ENCODE data around the gene PSMD14.
A peak's percentile ranks its signal among the peaks of the same experiment; 100 is the strongest.

The PSMD14 gene

DNA sequence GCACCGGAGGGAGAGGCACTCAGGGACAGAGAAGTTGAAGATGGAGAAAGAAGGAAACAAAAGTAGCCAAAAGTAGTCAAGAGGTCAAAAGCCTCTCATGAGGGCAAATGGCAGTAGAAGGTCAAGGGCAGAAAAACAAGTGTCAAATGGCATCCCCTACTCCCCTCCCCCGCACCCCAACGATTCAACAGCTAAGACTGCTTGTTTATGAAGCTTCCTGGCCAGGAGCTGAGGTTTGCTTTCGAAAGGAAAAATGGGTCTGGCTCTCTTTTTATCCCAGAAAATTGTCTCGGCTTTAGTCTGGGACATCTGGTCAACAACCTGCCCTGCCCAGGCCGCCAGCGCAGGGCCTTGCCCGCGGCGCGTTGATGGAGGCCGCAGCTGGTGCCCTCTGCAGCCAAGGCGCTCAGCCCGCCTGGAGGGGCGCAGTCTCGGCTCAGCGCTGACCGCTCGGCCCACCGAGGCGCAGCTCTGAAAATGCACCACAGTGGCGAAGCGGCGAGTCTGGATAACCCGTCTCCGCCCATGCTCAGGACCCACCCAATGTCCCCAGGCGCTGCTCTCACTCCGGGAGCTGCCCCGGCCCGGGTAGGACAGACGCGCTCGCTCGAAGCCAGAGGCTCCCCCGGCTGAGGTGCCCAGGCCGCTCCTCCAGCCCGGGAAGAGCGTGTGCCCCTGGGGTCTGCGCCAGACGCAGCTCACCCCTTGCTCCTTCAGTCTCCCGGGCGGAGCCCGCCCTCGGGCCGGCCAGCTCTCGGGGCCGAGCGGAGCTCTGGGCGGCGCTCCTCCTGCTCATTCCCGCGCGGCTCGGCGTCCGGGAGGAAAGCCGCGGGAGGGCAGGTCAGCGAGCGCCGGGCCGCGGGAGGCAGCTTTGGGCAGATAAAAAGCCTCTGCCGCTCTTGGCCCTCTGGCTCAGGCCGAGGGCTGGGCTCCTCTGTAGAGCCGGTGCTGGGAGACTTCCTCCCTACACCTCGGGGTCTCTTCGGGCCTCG lies 106.1 kb downstream of the PSMD14 start:
- TF ChIP-seq, protein P1, sequence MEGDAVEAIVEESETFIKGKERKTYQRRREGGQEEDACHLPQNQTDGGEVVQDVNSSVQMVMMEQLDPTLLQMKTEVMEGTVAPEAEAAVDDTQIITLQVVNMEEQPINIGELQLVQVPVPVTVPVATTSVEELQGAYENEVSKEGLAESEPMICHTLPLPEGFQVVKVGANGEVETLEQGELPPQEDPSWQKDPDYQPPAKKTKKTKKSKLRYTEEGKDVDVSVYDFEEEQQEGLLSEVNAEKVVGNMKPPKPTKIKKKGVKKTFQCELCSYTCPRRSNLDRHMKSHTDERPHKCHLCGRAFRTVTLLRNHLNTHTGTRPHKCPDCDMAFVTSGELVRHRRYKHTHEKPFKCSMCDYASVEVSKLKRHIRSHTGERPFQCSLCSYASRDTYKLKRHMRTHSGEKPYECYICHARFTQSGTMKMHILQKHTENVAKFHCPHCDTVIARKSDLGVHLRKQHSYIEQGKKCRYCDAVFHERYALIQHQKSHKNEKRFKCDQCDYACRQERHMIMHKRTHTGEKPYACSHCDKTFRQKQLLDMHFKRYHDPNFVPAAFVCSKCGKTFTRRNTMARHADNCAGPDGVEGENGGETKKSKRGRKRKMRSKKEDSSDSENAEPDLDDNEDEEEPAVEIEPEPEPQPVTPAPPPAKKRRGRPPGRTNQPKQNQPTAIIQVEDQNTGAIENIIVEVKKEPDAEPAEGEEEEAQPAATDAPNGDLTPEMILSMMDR (IDR thresholded peaks at IDR 0.05): no peak
- Histone ChIP-seq H3K4me3 (peak overlapping the region; percentile 48 to 58), H3K9me3 (no peaks in the 10 kb centered on the region), H3K36me3 (no peaks in the 10 kb centered on the region), H3K4me1 (peaks cover 0 to 52% (median 33%) of the 10 kb centered on the region in 4 donors), H3K27me3 (peaks cover 0 to 40% of the 10 kb centered on the region in 2 donors), H3K27ac (peak overlapping the region; percentile 5 to 26)
- intact Hi-C loops (cut with DNase I; ENCODE audit: low total_unique reads): no loop called here
- peak in 1 of 2 donors; percentile 68 for DNase-seq

DNA sequence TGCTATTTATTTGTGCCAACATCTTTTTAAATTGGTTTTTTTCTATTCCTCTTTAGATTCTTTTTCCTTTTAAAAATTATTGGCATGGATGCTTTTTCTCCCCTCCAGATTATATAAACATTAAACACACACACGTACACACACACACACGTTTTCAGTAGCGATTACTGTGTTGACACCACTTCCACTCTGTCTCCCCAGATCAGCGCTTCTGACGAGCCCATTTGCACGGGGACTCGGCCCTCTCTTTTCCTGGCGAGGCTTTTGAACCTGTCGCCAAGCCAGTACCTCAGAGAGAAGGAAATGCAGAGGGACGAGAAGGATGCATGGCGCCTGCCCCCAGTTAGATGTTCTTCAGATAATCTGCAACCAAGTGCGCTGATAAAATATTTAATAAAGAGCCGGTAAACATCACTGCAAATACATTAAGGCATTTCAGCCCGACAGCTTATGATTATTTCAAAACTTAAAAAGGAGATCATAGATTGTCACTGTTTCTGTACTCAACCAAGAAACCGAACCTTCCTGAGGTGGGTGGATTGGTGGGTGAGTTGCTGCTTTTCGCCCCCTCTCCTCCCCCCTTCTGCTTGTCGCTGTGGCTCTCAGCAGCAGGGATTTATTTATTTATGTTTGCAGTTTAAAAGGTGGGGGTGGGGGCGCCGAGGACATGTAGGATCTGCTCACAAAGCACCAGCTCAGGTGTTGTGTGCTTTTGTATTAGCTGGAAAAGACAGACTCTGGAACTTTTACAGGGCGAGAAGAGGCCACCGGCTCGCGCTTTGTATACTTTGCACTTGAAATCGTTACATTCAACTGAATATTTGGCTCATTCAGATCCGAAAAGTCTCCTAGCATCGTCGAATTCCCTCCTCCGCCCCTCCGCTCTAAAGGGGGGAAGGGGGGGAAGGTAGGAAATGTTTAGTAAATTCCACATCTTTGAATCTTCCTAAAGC lies 107.1 kb downstream of the PSMD14 start:
- Histone ChIP-seq H3K9me3 (no peaks in the 10 kb centered on the region), H3K4me1 (peaks cover 0 to 52% (median 33%) of the 10 kb centered on the region in 4 donors), H3K36me3 (no peaks in the 10 kb centered on the region), H3K27ac (no peak overlapping the region), H3K4me3 (peak overlapping the region; percentile 48 to 58), H3K27me3 (peaks cover 0 to 49% of the 10 kb centered on the region in 2 donors)
- no peak for DNase-seq
- TF ChIP-seq, protein P1 (IDR thresholded peaks at IDR 0.05): no peak
- intact Hi-C loops (cut with DNase I; ENCODE audit: low total_unique reads): no loop called here

DNA sequence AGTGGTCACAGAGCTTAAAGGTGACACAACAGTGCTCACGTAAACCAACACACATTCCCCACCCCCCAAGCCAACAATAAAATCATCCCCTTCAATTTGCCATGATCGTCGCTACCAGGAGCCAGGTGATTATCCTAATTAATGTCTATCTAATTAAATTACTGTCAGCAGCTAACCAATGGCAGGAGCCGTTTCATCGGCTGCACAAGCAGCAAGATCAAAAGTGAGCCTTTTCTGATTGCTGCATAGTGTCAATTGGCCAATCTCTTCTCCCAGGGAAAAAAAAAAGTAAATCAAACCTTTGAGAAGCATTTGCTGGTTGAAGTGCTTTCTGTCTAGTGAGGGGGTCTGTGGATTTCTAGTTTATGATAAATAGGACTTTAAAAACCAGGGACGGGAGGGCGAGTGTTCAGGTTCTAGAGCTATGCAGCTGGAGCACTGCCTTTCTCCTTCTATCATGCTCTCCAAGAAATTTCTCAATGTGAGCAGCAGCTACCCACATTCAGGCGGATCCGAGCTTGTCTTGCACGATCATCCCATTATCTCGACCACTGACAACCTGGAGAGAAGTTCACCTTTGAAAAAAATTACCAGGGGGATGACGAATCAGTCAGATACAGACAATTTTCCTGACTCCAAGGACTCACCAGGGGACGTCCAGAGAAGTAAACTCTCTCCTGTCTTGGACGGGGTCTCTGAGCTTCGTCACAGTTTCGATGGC lies 107.9 kb downstream of the PSMD14 start, which contains the start of gene TBR1:
Gene TBR1, plus strand, starts transcription at position 311 of the 721 bp plus-strand sequence. Its CDS starts 114 bp downstream, at position 425.
- peak within 1 kb of the TSS; percentile 48 to 58 for H3K4me3 ChIP-seq
- H3K9me3 ChIP-seq: no peaks in the 10 kb centered on the region

DNA sequence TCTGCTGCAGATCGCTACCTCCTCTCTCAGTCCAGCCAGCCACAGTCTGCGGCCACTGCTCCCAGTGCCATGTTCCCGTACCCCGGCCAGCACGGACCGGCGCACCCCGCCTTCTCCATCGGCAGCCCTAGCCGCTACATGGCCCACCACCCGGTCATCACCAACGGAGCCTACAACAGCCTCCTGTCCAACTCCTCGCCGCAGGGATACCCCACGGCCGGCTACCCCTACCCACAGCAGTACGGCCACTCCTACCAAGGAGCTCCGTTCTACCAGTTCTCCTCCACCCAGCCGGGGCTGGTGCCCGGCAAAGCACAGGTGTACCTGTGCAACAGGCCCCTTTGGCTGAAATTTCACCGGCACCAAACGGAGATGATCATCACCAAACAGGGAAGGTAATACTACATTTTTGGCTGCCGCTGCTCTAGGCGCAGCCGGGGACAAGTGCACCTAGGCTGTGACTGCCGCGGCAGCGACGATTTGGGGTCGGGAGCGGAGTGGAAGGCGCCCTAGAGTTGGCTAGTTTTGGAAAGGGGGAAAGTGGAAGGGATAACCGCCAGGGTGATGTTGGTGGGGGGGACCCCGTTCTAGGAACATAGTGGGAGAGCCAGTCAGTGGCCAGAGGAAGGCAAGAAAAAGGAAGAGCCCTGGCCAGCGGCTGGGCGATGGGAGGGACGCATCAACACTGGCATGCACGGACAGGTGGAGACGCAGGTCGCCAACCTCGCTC lies 108.6 kb downstream of the PSMD14 start:
- Histone ChIP-seq H3K27me3 (peaks cover 0 to 65% of the 10 kb centered on the region in 2 donors), H3K27ac (no peak overlapping the region), H3K4me1 (peaks cover 0 to 52% (median 33%) of the 10 kb centered on the region in 4 donors), H3K36me3 (no peaks in the 10 kb centered on the region), H3K4me3 (no peak overlapping the region), H3K9me3 (no peaks in the 10 kb centered on the region)
- no peak for DNase-seq
- intact Hi-C loops (cut with DNase I; ENCODE audit: low total_unique reads): no loop called here
- TF ChIP-seq, protein P1 (IDR thresholded peaks at IDR 0.05): no peak

More for the DNA sequence above, 107.9 kb downstream of the PSMD14 start, which contains the start of gene TBR1:
- TF ChIP-seq, protein P1 (IDR thresholded peaks at IDR 0.05): no peak
- no peak for DNase-seq
- intact Hi-C loops (cut with DNase I; ENCODE audit: low total_unique reads): no loop called here
- Histone ChIP-seq H3K36me3 (no peaks in the 10 kb centered on the region), H3K27me3 (peaks cover 0 to 58% of the 10 kb centered on the region in 2 donors), H3K27ac (no peak within 1 kb of the TSS), H3K4me1 (peaks cover 0 to 52% (median 33%) of the 10 kb centered on the region in 4 donors)

All from tibial artery (tissue), 4 donors.